ENCODE data around the gene PHRF1. TPM values are rescaled to one million over a fixed set of nuclear protein-coding genes. Genes with fewer than 3 reads are reported as not detected.
A peak's percentile ranks its signal among the peaks of the same experiment; 100 is the strongest.

The PHRF1 gene
- total RNA-seq, 4 donors from 2014 or later = 24.5 to 38.2 (median 28.7) TPM

GRCh38 chr11:611001-611996 is 35.0 kb downstream of the PHRF1 start:
- TF ChIP-seq EP300 (IDR thresholded peaks at IDR 0.05) = no peak
- TF ChIP-seq, protein P1, sequence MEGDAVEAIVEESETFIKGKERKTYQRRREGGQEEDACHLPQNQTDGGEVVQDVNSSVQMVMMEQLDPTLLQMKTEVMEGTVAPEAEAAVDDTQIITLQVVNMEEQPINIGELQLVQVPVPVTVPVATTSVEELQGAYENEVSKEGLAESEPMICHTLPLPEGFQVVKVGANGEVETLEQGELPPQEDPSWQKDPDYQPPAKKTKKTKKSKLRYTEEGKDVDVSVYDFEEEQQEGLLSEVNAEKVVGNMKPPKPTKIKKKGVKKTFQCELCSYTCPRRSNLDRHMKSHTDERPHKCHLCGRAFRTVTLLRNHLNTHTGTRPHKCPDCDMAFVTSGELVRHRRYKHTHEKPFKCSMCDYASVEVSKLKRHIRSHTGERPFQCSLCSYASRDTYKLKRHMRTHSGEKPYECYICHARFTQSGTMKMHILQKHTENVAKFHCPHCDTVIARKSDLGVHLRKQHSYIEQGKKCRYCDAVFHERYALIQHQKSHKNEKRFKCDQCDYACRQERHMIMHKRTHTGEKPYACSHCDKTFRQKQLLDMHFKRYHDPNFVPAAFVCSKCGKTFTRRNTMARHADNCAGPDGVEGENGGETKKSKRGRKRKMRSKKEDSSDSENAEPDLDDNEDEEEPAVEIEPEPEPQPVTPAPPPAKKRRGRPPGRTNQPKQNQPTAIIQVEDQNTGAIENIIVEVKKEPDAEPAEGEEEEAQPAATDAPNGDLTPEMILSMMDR (IDR thresholded peaks at IDR 0.05) = no peak
- TF ChIP-seq POLR2A (IDR thresholded peaks at IDR 0.05; ENCODE audit: low read depth) = no peak
- TF ChIP-seq POLR2AphosphoS5 (IDR thresholded peaks at IDR 0.05) = no peak
- DNase-seq (ENCODE audit: extremely low spot score) = no peak
- H3K4me1 ChIP-seq = peaks cover 23 to 44% (median 38%) of the 10 kb centered on the region in 4 donors
- H3K4me3 ChIP-seq = no peak overlapping the region
- 94% methylated on average over 36 of the region's 49 CpGs for WGBS
- H3K36me3 ChIP-seq = peaks cover 65 to 86% (median 78%) of the 10 kb centered on the region in 4 donors
- H3K27ac ChIP-seq (replicated peaks in 1 of 4) = peak overlapping the region in 1 of 4 donors; percentile 96
- intact Hi-C loops (cut with DNase I) = no loop called here
- H3K27me3 ChIP-seq = no peaks in the 10 kb centered on the region
- no peaks in the 10 kb centered on the region for H3K9me3 ChIP-seq

DNA sequence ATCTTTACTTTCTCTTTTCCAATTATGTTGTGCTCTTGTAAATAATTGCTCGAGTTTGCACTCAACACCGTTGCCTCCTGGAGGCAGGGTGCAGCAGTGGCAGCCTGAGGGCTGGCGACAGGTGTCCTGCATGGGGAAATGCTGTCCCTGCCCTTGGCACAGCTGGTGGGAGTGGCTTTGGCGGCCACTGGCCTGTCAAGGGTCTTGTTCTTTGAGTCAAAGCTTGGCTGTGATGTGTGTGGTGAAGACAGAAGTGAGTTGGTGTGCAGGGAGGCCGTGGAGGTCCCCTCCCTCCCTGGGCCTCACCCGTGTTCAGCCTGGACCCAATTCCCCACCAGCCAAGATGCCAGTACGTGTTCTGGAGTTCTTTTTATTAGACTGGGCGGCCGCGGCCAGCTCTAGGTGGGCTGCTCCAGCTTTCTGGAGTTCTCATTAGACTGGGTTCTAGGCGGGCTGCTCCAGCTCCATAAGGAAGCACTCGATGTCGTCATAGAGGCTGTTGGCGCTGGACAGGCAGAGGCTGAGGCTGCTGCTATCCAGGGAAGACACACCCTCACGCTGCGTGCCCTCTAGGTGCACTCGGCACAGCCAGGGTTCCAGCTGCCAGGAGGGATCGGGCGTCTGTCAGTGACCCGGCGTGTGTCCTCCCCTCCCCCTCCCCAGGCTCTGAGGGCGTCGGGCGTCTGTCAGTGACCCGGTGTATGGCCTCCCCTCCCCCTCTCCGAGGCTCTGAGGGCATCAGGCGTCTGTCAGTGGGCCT is 36.1 kb downstream of the PHRF1 start:
- intact Hi-C loops (cut with DNase I) = no loop called here
- WGBS = 76% methylated on average over 17 of the region's 27 CpGs
- DNase-seq (ENCODE audit: extremely low spot score) = no peak
- TF ChIP-seq POLR2A (IDR thresholded peaks at IDR 0.05; ENCODE audit: low read depth) = no peak
- TF ChIP-seq, protein P1 (IDR thresholded peaks at IDR 0.05) = no peak
- TF ChIP-seq EP300 (IDR thresholded peaks at IDR 0.05) = no peak
- Histone ChIP-seq H3K36me3 (peaks cover 57 to 75% (median 70%) of the 10 kb centered on the region in 4 donors), H3K27ac (replicated peaks in 1 of 4) (peak overlapping the region in 3 of 4 donors; percentile 87 to 96 (median 89)), H3K9me3 (no peaks in the 10 kb centered on the region), H3K4me3 (no peak overlapping the region), H3K27me3 (no peaks in the 10 kb centered on the region), H3K4me1 (peaks cover 23 to 48% (median 42%) of the 10 kb centered on the region in 4 donors)

DNA sequence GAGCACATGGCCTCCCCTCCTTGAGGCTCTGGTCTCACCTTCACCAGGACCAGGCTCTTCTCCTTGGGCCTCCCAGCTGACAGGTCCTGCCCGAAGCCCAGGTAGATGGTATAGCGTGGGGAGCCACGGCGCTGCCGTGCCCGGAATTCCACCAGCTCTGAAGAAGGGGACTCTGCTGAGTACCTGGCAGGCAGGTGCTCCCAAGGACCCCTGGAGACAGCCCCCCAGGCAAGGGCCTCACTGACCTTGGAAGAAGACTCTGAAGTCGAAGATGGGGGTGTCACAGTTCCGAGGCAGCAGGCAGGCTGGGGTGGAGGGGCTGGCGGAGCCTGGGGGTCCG is 36.7 kb downstream of the PHRF1 start:
- intact Hi-C loops (cut with DNase I) = no loop called here
- 97% methylated on average over 6 of the region's 10 CpGs for WGBS
- Histone ChIP-seq H3K36me3 (peaks cover 51 to 74% (median 67%) of the 10 kb centered on the region in 4 donors), H3K27ac (replicated peaks in 1 of 4) (peak overlapping the region; percentile 87 to 96 (median 90)), H3K4me3 (no peak overlapping the region), H3K9me3 (no peaks in the 10 kb centered on the region), H3K4me1 (peaks cover 23 to 48% (median 42%) of the 10 kb centered on the region in 4 donors), H3K27me3 (no peaks in the 10 kb centered on the region)
- DNase-seq (ENCODE audit: extremely low spot score) = no peak
- TF ChIP-seq, protein P1 (IDR thresholded peaks at IDR 0.05) = no peak
- TF ChIP-seq EP300 (IDR thresholded peaks at IDR 0.05) = no peak
- TF ChIP-seq POLR2AphosphoS5 (IDR thresholded peaks at IDR 0.05) = no peak
- TF ChIP-seq POLR2A (IDR thresholded peaks at IDR 0.05; ENCODE audit: low read depth) = no peak

- peaks cover 23 to 47% (median 40%) of the 10 kb centered on the region in 4 donors for H3K4me1 ChIP-seq
- WGBS = 64% methylated on average over 22 of the region's 36 CpGs
- peaks cover 46 to 74% (median 66%) of the 10 kb centered on the region in 4 donors for H3K36me3 ChIP-seq
Measured at GRCh38 chr11:613369-613968, 37.2 kb downstream of the PHRF1 start.

More at GRCh38 chr11:613369-613968, 37.2 kb downstream of the PHRF1 start:
- no peak for TF ChIP-seq EP300 (IDR thresholded peaks at IDR 0.05)
- TF ChIP-seq, protein P1 (IDR thresholded peaks at IDR 0.05) = no peak
- no peak for TF ChIP-seq POLR2AphosphoS5 (IDR thresholded peaks at IDR 0.05)
- no peak for TF ChIP-seq POLR2A (IDR thresholded peaks at IDR 0.05; ENCODE audit: low read depth)
- Histone ChIP-seq H3K9me3 (no peaks in the 10 kb centered on the region), H3K27ac (replicated peaks in 1 of 4) (peak overlapping the region; percentile 87 to 96 (median 90)), H3K27me3 (no peaks in the 10 kb centered on the region), H3K4me3 (peak overlapping the region in 1 of 4 donors; percentile 69)
- no peak for DNase-seq (ENCODE audit: extremely low spot score)
- intact Hi-C loops (cut with DNase I) = no loop called here

Measured in esophagus muscularis mucosa (tissue), 4 donors.